ENCODE results near the gene OLFML2B. TPM values are rescaled to one million over a fixed set of nuclear protein-coding genes. Genes with fewer than 3 reads are reported as not detected.

OLFML2B gene
- total and polyA plus RNA-seq, 2 donors (not counting 1 experiment from before 2014, with no cell fraction given): 5.1 to 7.2 TPM

- no peak overlapping the region for H3K4me3 ChIP-seq (replicated peaks in 1 of 4; ENCODE audit: control extremely low read depth in 1 of 4, insufficient read depth in 1 of 4, low read depth in 3 of 4, low read length in 4 of 4)
- no peak overlapping the region for H3K9ac ChIP-seq (ENCODE audit: insufficient read depth, low read length)
- no peaks in the 10 kb centered on the region for H3K27me3 ChIP-seq (ENCODE audit: control insufficient read depth, insufficient read depth, low read length)
- no peak for DNase-seq (ENCODE audit: low read depth in 2 of 2)
- H4K20me1 ChIP-seq (ENCODE audit: control insufficient read depth, extremely low read depth, insufficient read depth, low read length): no peaks in the 10 kb centered on the region
- H3K36me3 ChIP-seq (ENCODE audit: control insufficient read depth, insufficient read depth, low read length): no peaks in the 10 kb centered on the region
- H3K79me2 ChIP-seq (ENCODE audit: control insufficient read depth, insufficient read depth, low read length): no peaks in the 10 kb centered on the region
- H3K9me3 ChIP-seq (ENCODE audit: control insufficient read depth, insufficient read depth, low read depth, low read length): no peaks in the 10 kb centered on the region
- no peak overlapping the region for H3K4me2 ChIP-seq (ENCODE audit: extremely low read depth, insufficient read depth, low read length)
- H3K27ac ChIP-seq (ENCODE audit: insufficient read depth, low read length): no peak overlapping the region
- no peak for TF ChIP-seq CTCF (conservative IDR thresholded peaks at IDR 0.05 in 1 of 2, IDR thresholded peaks at IDR 0.05 in 1 of 2; ENCODE audit: low read depth in 1 of 2, low read length in 2 of 2)
- no peak for TF ChIP-seq EZH2 (IDR thresholded peaks at IDR 0.05; ENCODE audit: low read length, missing control alignments)
- H2AFZ ChIP-seq (ENCODE audit: low read length): no peak overlapping the region
- no peaks in the 10 kb centered on the region for H3K4me1 ChIP-seq (ENCODE audit: control insufficient read depth, extremely low read depth, insufficient read depth, low read length)
Measured at GRCh38 chr1:162025541-162025940, 1.9 kb upstream of the OLFML2B start.

DNA sequence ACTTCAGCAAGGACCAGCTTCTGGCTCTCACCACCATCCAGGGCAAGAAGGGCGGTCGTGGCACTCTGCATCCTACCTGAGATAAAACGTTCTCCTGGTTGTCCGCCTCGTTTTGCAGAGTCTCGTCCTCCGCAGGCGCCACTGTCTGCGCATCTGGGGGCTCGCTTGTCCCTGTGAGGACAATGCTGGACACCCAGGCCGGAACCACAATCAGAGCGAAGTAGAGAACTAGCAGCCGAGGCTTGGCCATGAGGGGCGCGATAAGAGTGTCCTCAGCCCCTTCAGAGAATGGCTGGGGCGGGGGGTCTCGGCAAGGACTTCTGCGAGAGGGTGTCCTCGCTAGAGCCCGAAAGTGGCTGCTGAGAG lies 505 bp downstream of the OLFML2B start:
- Histone ChIP-seq H3K36me3 (ENCODE audit: control insufficient read depth, insufficient read depth, low read length) (no peaks in the 10 kb centered on the region), H4K20me1 (ENCODE audit: control insufficient read depth, extremely low read depth, insufficient read depth, low read length) (no peaks in the 10 kb centered on the region), H3K9ac (ENCODE audit: insufficient read depth, low read length) (peak overlapping the region; percentile 77), H2AFZ (ENCODE audit: low read length) (peak overlapping the region; percentile 94), H3K4me3 (replicated peaks in 1 of 4; ENCODE audit: control extremely low read depth in 1 of 4, insufficient read depth in 1 of 4, low read depth in 3 of 4, low read length in 4 of 4) (peak overlapping the region; percentile 32 to 90 (median 83)), H3K9me3 (ENCODE audit: control insufficient read depth, insufficient read depth, low read depth, low read length) (no peaks in the 10 kb centered on the region), H3K4me2 (ENCODE audit: extremely low read depth, insufficient read depth, low read length) (peak overlapping the region; percentile 90), H3K27ac (ENCODE audit: insufficient read depth, low read length) (peak overlapping the region; percentile 64), H3K27me3 (ENCODE audit: control insufficient read depth, insufficient read depth, low read length) (no peaks in the 10 kb centered on the region), H3K79me2 (ENCODE audit: control insufficient read depth, insufficient read depth, low read length) (no peaks in the 10 kb centered on the region), H3K4me1 (ENCODE audit: control insufficient read depth, extremely low read depth, insufficient read depth, low read length) (peaks cover 9% of the 10 kb centered on the region)
- DNase-seq (ENCODE audit: low read depth in 2 of 2): no peak
- no peak for TF ChIP-seq CTCF (conservative IDR thresholded peaks at IDR 0.05 in 1 of 2, IDR thresholded peaks at IDR 0.05 in 1 of 2; ENCODE audit: low read depth in 1 of 2, low read length in 2 of 2)
- TF ChIP-seq EZH2 (IDR thresholded peaks at IDR 0.05; ENCODE audit: low read length, missing control alignments): no peak

DNA sequence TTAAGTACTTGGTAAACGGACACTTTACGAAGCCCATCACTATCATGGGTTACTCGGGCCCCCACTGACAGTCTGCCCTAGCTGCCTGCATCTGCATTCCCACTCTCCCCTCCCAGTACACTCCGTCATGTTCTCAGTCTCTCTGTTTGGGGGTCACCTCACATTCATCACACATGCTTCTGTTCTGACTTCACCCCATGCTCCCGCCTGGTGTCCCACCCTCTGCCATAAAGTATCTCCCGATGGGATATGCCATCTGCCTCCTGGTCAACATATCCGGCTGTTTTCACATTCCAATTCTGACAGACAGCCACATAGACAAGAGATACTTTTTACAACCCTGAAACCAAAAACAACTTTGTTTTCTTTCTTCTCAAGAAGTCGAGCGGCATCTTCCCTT lies 1.0 kb downstream of the OLFML2B start:
- Histone ChIP-seq H3K9ac (ENCODE audit: insufficient read depth, low read length) (no peak overlapping the region), H3K4me3 (replicated peaks in 1 of 4; ENCODE audit: control extremely low read depth in 1 of 4, insufficient read depth in 1 of 4, low read depth in 3 of 4, low read length in 4 of 4) (peak overlapping the region; percentile 32 to 90 (median 83))

More for the DNA sequence above, 1.0 kb downstream of the OLFML2B start:
- Histone ChIP-seq H3K4me2 (ENCODE audit: extremely low read depth, insufficient read depth, low read length) (peak overlapping the region; percentile 90), H3K27me3 (ENCODE audit: control insufficient read depth, insufficient read depth, low read length) (no peaks in the 10 kb centered on the region), H4K20me1 (ENCODE audit: control insufficient read depth, extremely low read depth, insufficient read depth, low read length) (no peaks in the 10 kb centered on the region), H3K36me3 (ENCODE audit: control insufficient read depth, insufficient read depth, low read length) (no peaks in the 10 kb centered on the region), H3K27ac (ENCODE audit: insufficient read depth, low read length) (no peak overlapping the region), H3K79me2 (ENCODE audit: control insufficient read depth, insufficient read depth, low read length) (no peaks in the 10 kb centered on the region), H2AFZ (ENCODE audit: low read length) (peak overlapping the region; percentile 19), H3K9me3 (ENCODE audit: control insufficient read depth, insufficient read depth, low read depth, low read length) (no peaks in the 10 kb centered on the region), H3K4me1 (ENCODE audit: control insufficient read depth, extremely low read depth, insufficient read depth, low read length) (peaks cover 9% of the 10 kb centered on the region)
- TF ChIP-seq EZH2 (IDR thresholded peaks at IDR 0.05; ENCODE audit: low read length, missing control alignments) (no peak), CTCF (conservative IDR thresholded peaks at IDR 0.05 in 1 of 2, IDR thresholded peaks at IDR 0.05 in 1 of 2; ENCODE audit: low read depth in 1 of 2, low read length in 2 of 2) (no peak)
- no peak for DNase-seq (ENCODE audit: low read depth in 2 of 2)
